Stomach (tissue), 4 donors: ENCODE measurements around the gene BSPRY.

Experiments
- CTCF ChIP-seq, 7 experiments: fragments of 450-650 bp in 4 of 7; fragments of 200-600 bp in 3 of 7; sonication (generic) in 3 of 7; IDR thresholded peaks; one replicate each; pipeline ENCODE4 v1.5.1; 2016 to 2019; ENCODE audit warnings: antibody characterized with exemption in 7 of 7, control low read depth in 2 of 7, mild to moderate bottlenecking in 1 of 7
- EP300 ChIP-seq: sonication (generic); formaldehyde crosslinking; IDR thresholded peaks from one replicate; pipeline ENCODE4 v1.6.1; 2017; ENCODE audit warnings: antibody characterized with exemption
- POLR2A ChIP-seq, 4 donors: fragments of 450-650 bp; IDR thresholded peaks; one replicate each; pipeline ENCODE4 v1.6.1; 2016; ENCODE audit warnings: antibody characterized with exemption in 4 of 4, control low read depth in 2 of 4, mild to moderate bottlenecking in 1 of 4, moderate library complexity in 1 of 4
- POLR2AphosphoS5 ChIP-seq, 3 donors: sonication (generic); formaldehyde crosslinking; IDR thresholded peaks; one replicate each; pipeline ENCODE4 v1.6.1; 2016; ENCODE audit warnings: antibody characterized with exemption in 3 of 3

GRCh38 chr9:113361304-113362018, 12.1 kb downstream of the BSPRY start:
- no peak for TF ChIP-seq CTCF (IDR thresholded peaks at IDR 0.05)
- TF ChIP-seq POLR2AphosphoS5 (IDR thresholded peaks at IDR 0.05): no peak
- no peak for TF ChIP-seq POLR2A (IDR thresholded peaks at IDR 0.05)
- TF ChIP-seq EP300: no peak
